Sigmoid colon (tissue), 7 donors: Measurements from ENCODE around the gene HOXA1. TPM values are rescaled to one million over a fixed set of nuclear protein-coding genes. Genes with fewer than 3 reads are reported as not detected.

Experiments used
- DNase-seq: peaks from one replicate; pipeline ENCODE4 v3.0.0-alpha.2; 2019
- H3K27ac ChIP-seq, 4 donors: fragments of 200-600 bp; sonication (generic); one replicate each; pipeline ENCODE4 v1.5.1; 2016 to 2019; ENCODE audit warnings: mild to moderate bottlenecking in 1 of 4
- H3K27me3 ChIP-seq, 3 donors: fragments of 200-600 bp; sonication (generic); one replicate each; pipeline ENCODE4 v1.5.1; 2019; ENCODE audit warnings: mild to moderate bottlenecking in 1 of 3
- H3K36me3 ChIP-seq, 4 donors: fragments of 200-600 bp; sonication (generic); one replicate each; pipeline ENCODE4 v1.5.1; 2016 to 2019
- H3K4me1 ChIP-seq, 4 donors: fragments of 200-600 bp; sonication (generic); one replicate each; pipeline ENCODE4 v1.5.1; 2017 to 2019
- H3K4me3 ChIP-seq, 4 donors: fragments of 200-600 bp; sonication (generic); one replicate each; pipeline ENCODE4 v1.5.1; 2017 to 2019; ENCODE audit warnings: mild to moderate bottlenecking in 2 of 4, moderate library complexity in 1 of 4
- H3K9me3 ChIP-seq, 4 donors: fragments of 200-600 bp in 3 of 4; sonication (generic) in 3 of 4; one replicate each; pipeline versions ENCODE4 v1.5.1 to v1.6.1; 2013 to 2019
- EP300 ChIP-seq, 4 donors: sonication (generic); formaldehyde crosslinking; IDR thresholded peaks; one replicate each; pipeline ENCODE4 v1.6.1; 2017; ENCODE audit warnings: antibody characterized with exemption in 4 of 4
- POLR2A ChIP-seq, 2 donors: fragments of 450-650 bp; IDR thresholded peaks; one replicate each; pipeline ENCODE4 v1.6.1; 2016; ENCODE audit warnings: antibody characterized with exemption in 2 of 2, mild to moderate bottlenecking in 2 of 2, moderate library complexity in 2 of 2
- POLR2AphosphoS5 ChIP-seq, 4 donors: sonication (generic); formaldehyde crosslinking; IDR thresholded peaks; one replicate each; pipeline ENCODE4 v1.6.1; 2017; ENCODE audit warnings: antibody characterized with exemption in 4 of 4
- WGBS, 2 donors: extraction: QIAGEN DNeasy Blood & Tissue Kit; methylation state at CpG; one replicate each; pipeline ENCODE4 v1.1.7; 2013; 5-methylcytosine and 5-hydroxymethylcytosine counted together
- intact Hi-C: fragments of 100-400 bp; cut with DNase I; formaldehyde crosslinking; loops from one replicate; pipeline ENCODE4 v1.15.1; 2023
- polyA plus RNA-seq, 3 donors: library from polyadenylated mRNA; stranded (reverse); fragments of 200-250 nt; gene quantifications; one replicate each; pipeline ENCODE4 v1.2.3, GENCODE V29; 2013
- total RNA-seq, 4 donors: library from RNA; depleted of rRNA; stranded (reverse); fragments of >200 nt; gene quantifications; one replicate each; pipeline ENCODE4 v1.1.0, GENCODE V29; 2016
- TF ChIP-seq, protein P1 (sequence below), 4 experiments: fragments of 450-650 bp in 3 of 4; fragments of 200-600 bp in 1 of 4; IDR thresholded peaks; one replicate each; pipeline ENCODE4 v1.5.1; 2016 to 2019; ENCODE audit warnings: antibody characterized with exemption in 4 of 4, mild to moderate bottlenecking in 3 of 4, moderate library complexity in 2 of 4
- donor health status: healthy with polysubstance abuse.
- donor health status: Bipolar disorder and iron deficiency.
- donor health status: healthy.

Gene HOXA1
- 1 to 10 TPM in 2 of 4 donors, under 1 TPM in 2; 0.14 to 1.1 (median 0.95) TPM for total RNA-seq
- polyA plus RNA-seq: 1 to 10 TPM in 2 of 3 donors, under 1 TPM in 1; 0.69 to 2.4 (median 2.0) TPM

DNA sequence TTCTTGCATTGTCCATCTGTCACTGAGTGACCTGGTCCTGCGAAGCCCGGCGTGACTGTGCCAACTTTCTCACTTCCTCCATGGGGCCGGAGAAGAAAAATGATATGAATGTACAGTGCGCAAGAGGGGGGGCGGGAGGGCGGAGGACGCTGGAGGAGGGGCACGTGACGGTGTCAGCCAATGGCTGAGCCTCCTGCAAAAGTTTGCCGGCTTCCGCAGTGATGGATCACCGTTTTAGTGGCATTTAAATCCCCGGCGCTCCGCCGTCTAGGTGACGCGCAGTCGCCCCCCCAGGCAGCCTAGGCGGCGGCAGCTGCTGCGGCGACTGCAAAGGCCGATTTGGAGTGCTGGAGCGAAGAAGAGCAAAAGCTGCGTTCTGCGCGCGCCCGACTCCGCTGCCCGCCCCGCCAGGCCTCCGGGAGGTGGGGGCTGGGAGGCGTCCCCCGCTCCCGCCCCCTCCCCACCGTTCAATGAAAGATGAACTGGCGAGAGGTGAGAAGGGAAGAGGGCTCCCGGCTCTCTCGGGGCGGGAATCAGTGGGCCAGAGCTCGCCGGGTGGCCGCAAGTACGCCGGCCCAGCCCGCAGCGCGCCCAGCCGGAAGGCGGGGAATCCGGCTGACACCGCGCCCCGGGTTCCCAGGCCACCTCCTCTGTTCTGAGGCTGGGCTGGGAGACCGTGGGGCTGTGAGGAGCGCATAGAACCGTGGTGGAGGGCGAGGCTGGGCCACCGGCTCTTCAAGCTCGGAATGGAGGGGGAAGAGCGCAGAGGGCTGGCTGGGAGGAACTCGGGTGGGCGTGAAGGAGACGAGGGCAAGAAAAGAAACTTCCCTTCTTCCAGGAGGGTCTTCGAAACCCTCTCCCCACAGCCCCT, at the start of gene HOXA1:
Gene HOXA1 (minus strand): TSS at position 104 of the 871 bp plus-strand sequence. CDS start 88 bp downstream, at position 16.
- peak within 1 kb of the TSS; percentile 93 to 99 (median 94) for H3K27ac ChIP-seq
- H3K4me1 ChIP-seq: peaks cover 0 to 45% (median 25%) of the 10 kb centered on the region in 4 donors
- no peak for TF ChIP-seq EP300 (IDR thresholded peaks at IDR 0.05)
- TF ChIP-seq, protein P1, sequence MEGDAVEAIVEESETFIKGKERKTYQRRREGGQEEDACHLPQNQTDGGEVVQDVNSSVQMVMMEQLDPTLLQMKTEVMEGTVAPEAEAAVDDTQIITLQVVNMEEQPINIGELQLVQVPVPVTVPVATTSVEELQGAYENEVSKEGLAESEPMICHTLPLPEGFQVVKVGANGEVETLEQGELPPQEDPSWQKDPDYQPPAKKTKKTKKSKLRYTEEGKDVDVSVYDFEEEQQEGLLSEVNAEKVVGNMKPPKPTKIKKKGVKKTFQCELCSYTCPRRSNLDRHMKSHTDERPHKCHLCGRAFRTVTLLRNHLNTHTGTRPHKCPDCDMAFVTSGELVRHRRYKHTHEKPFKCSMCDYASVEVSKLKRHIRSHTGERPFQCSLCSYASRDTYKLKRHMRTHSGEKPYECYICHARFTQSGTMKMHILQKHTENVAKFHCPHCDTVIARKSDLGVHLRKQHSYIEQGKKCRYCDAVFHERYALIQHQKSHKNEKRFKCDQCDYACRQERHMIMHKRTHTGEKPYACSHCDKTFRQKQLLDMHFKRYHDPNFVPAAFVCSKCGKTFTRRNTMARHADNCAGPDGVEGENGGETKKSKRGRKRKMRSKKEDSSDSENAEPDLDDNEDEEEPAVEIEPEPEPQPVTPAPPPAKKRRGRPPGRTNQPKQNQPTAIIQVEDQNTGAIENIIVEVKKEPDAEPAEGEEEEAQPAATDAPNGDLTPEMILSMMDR (IDR thresholded peaks at IDR 0.05): no peak
- TF ChIP-seq POLR2A (IDR thresholded peaks at IDR 0.05): peak; percentile 43 to 71
- TF ChIP-seq POLR2AphosphoS5 (IDR thresholded peaks at IDR 0.05): peak; percentile 75 to 92 (median 84)
- H3K36me3 ChIP-seq: no peaks in the 10 kb centered on the region
- no peaks in the 10 kb centered on the region for H3K27me3 ChIP-seq
- 0 to 1% methylated on average over 68 of the region's 68 CpGs for WGBS, 2 donors
- DNase-seq: peak; percentile 93
- H3K9me3 ChIP-seq: no peaks in the 10 kb centered on the region
- peak within 1 kb of the TSS; percentile 77 to 93 (median 90) for H3K4me3 ChIP-seq
- intact Hi-C loops: loop anchor here (2.0 to 10.0 kb wide), 4 partner anchors 231 to 1231 kb away; partner anchors contain the start of genes CBX3, HNRNPA2B1 and SKAP2

DNA sequence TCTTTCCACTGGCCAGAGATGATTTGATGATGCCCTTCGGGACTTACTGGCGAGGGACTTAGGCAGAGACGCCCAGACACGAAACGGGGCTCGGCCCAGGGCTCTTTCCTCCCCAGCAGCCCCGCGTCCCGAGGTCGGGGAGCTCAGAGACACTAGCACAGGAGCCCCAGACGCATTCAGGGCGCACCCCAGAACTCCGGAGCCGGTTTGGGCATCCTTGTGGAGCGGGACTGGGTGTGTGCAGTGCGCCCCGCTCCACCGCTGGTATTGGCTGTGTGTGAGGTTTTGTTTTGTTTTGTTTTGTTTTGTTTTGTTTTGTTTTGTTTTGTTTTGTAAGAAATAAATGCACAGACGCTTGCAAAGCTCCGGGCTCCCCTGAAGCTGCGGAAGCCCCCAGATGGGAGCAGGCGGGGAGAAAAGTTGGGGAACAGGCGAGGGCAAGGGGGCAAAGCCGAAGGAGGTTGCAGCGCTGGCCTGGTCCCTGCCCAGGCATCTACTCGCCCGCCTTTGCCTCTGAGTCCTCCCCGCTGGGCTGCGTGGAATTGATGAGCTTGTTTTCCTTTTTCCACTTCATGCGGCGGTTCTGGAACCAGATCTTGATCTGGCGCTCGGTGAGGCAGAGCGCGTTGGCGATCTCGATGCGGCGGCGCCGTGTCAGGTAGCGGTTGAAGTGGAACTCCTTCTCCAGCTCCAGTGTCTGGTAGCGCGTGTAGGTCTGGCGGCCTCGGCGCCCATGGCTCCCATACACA, 49.5 kb upstream of the HOXA1 start:
- H3K36me3 ChIP-seq: peaks cover 15 to 35% (median 17%) of the 10 kb centered on the region in 4 donors
- no peaks in the 10 kb centered on the region for H3K27me3 ChIP-seq
- intact Hi-C loops: no loop called here
- H3K4me1 ChIP-seq: peaks cover 0 to 55% (median 42%) of the 10 kb centered on the region in 4 donors
- no peaks in the 10 kb centered on the region for H3K9me3 ChIP-seq
- H3K4me3 ChIP-seq: no peak overlapping the region
- DNase-seq: peak; percentile 67
- 14 to 62% methylated on average over 47 of the region's 47 CpGs for WGBS, 2 donors
- H3K27ac ChIP-seq: peak overlapping the region in 3 of 4 donors; percentile 52 to 93 (median 91)
- TF ChIP-seq POLR2AphosphoS5 (IDR thresholded peaks at IDR 0.05) (no peak), EP300 (IDR thresholded peaks at IDR 0.05) (no peak), POLR2A (IDR thresholded peaks at IDR 0.05) (no peak)
- TF ChIP-seq, protein P1 (IDR thresholded peaks at IDR 0.05): no peak

DNA sequence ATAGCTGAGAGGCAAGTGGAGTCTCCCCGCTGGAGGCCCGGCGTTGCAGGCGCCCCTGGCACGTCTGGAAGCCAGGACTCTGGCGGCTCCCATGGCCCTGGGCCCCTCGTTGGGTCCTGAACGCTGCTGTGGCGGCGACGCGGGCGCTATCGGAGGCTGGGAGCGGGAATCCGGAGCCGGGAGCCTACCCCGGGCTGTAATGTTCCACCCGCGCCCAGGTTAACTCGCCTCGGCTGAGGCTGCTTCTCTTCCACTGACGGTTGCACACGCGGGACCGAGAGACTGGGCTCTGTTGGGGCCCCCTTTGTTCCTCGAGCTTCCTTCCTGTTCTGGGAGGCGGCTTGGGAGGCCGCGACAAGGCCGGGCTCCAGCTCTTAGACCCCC, 49.0 kb upstream of the HOXA1 start:
- intact Hi-C loops: no loop called here
- Histone ChIP-seq H3K9me3 (no peaks in the 10 kb centered on the region), H3K27ac (peak overlapping the region in 3 of 4 donors; percentile 52 to 93 (median 91)), H3K27me3 (no peaks in the 10 kb centered on the region), H3K4me1 (peaks cover 0 to 49% (median 39%) of the 10 kb centered on the region in 4 donors), H3K4me3 (peak overlapping the region in 1 of 4 donors; percentile 60), H3K36me3 (peaks cover 15 to 36% (median 17%) of the 10 kb centered on the region in 4 donors)
- WGBS, 2 donors: 8 to 50% methylated on average over 31 of the region's 31 CpGs
- DNase-seq: peak; percentile 65
- TF ChIP-seq, protein P1 (IDR thresholded peaks at IDR 0.05): no peak
- TF ChIP-seq POLR2AphosphoS5 (IDR thresholded peaks at IDR 0.05): no peak

DNA sequence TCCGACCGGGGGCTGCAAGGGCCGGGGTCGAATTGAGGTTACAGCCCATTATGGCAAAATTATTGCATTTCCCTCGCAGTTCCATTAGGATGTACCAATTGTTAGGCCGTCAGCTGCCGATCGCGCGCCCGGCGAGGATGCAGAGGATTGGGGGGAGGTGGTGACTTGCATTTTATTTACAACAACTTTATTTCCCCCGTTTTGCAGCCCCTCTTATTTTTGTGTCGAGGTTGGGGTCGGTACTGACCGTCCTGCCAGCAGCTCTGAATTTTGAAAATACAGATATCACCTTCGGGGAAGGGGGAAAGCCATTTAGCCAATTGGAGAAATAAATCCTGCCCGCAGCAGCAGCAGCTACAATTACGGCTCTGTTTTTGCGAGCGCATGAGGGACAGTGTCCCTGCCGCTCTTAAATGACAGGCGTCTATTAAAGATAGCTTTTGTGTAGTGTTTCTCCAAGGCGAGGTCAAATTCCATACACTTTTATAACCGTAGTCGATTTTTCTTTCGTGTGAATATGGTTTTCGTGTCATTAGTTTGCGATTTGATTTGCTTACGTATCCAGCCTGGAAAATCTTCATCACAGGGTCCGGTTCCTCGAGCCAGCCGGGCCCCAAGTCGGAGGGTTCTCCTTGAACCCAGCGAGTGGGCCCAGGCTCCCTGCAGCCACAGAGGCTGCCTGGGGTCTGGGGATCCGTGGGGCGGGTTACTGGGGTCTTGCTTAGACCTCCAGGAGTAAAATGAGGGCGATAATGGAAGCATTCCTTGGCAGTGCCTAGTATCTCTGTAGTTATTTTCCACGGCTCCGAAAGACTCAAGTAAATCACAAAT, 48.4 kb upstream of the HOXA1 start:
- H3K27ac ChIP-seq: peak overlapping the region; percentile 52 to 99 (median 92)
- peak overlapping the region in 3 of 4 donors; percentile 52 to 60 (median 58) for H3K4me3 ChIP-seq
- no peaks in the 10 kb centered on the region for H3K9me3 ChIP-seq
- intact Hi-C loops: loop anchor here (2.0 kb wide), 1 partner anchor 289 kb away; no protein-coding TSS in a partner anchor
- TF ChIP-seq POLR2AphosphoS5 (IDR thresholded peaks at IDR 0.05) (no peak), EP300 (IDR thresholded peaks at IDR 0.05) (no peak), POLR2A (IDR thresholded peaks at IDR 0.05) (no peak)
- TF ChIP-seq, protein P1 (IDR thresholded peaks at IDR 0.05): no peak
- no peaks in the 10 kb centered on the region for H3K27me3 ChIP-seq
- H3K4me1 ChIP-seq: peaks cover 0 to 48% (median 34%) of the 10 kb centered on the region in 4 donors
- WGBS, 2 donors: 12 to 59% methylated on average over 40 of the region's 40 CpGs
- peak; percentile 64 for DNase-seq
- H3K36me3 ChIP-seq: peaks cover 15 to 42% (median 17%) of the 10 kb centered on the region in 4 donors
